CD4-positive, alpha-beta T cell (primary cell): ENCODE data around the gene LITAFD. TPM values are rescaled to one million over a fixed set of nuclear protein-coding genes. Genes with fewer than 3 reads are reported as not detected.
"Not testable (repeated sequence)": the region's sequence is repeated elsewhere in the genome, so short reads cannot be mapped to it uniquely, and the experiment has no call there.

Source experiments
- ATAC-seq: fragments of 200-7000 bp; cut with Tn5 transposase; one replicate; pipeline ENCODE4 v1.10.0; 2022; ENCODE audit warnings: mild to moderate bottlenecking; ENCODE audit not compliant: poor library complexity
- CTCF ChIA-PET: fragments of 350-600 bp; sonication (Branson Sonifier 250); formaldehyde crosslinking; loops from one replicate; lab custom pipeline; 2021; ENCODE audit warnings: antibody characterized with exemption, inconsistent platforms; lab: Charles Lee
- POLR2A ChIA-PET: fragments of 350-600 bp; sonication (Branson Sonifier 250); formaldehyde crosslinking; loops from one replicate; lab custom pipeline; 2021; ENCODE audit warnings: antibody characterized with exemption, inconsistent platforms; lab: Charles Lee
- DNase-seq, 14 experiments: peaks; one replicate each; pipeline ENCODE4 v3.0.0-alpha.2; 2013 to 2020; ENCODE audit warnings: mixed read lengths in 2 of 14
- H3K27ac ChIP-seq, 2 donors: one replicate each; pipeline versions ENCODE4 v1.5.1 to v1.7.0; 2013; ENCODE audit warnings: low read length in 2 of 2, low read depth in 1 of 2, mild to moderate bottlenecking in 1 of 2
- H3K27me3 ChIP-seq, 2 experiments: 1 replicate in 1 of 2; 2 replicates in 1 of 2; pipeline versions ENCODE4 v1.6.1 to v1.7.0; 2013; ENCODE audit warnings: low read length in 2 of 2, control low read depth in 1 of 2, mild to moderate bottlenecking in 1 of 2, moderate library complexity in 1 of 2; ENCODE audit not compliant: insufficient read depth in 2 of 2, control insufficient read depth in 1 of 2
- H3K36me3 ChIP-seq: one replicate; pipeline ENCODE4 v1.6.1; 2013; ENCODE audit warnings: low read length, control low read depth; ENCODE audit not compliant: insufficient read depth
- H3K4me1 ChIP-seq: one replicate; pipeline ENCODE4 v1.6.1; 2013; ENCODE audit warnings: low read length, control low read depth; ENCODE audit not compliant: insufficient read depth
- H3K4me3 ChIP-seq: one replicate; pipeline ENCODE4 v1.5.1; 2013; ENCODE audit warnings: mild to moderate bottlenecking, low read length, moderate library complexity
- H3K9me3 ChIP-seq, 2 experiments: 1 replicate in 1 of 2; 2 replicates in 1 of 2; pipeline versions ENCODE4 v1.6.1 to v1.7.0; 2013; ENCODE audit warnings: low read length in 2 of 2, mild to moderate bottlenecking in 2 of 2, control low read depth in 1 of 2, moderate library complexity in 1 of 2; ENCODE audit not compliant: control insufficient read depth in 1 of 2, insufficient read depth in 1 of 2
- H3K27ac Mint-ChIP-seq: one replicate; pipeline ENCODE4 v1.8.0; 2020; ENCODE audit warnings: mixed read lengths
- H3K27me3 Mint-ChIP-seq: one replicate; pipeline ENCODE4 v1.8.0; 2021; ENCODE audit warnings: mixed read lengths
- H3K36me3 Mint-ChIP-seq: one replicate; pipeline ENCODE4 v1.8.0; 2021; ENCODE audit warnings: low read depth, mixed read lengths
- H3K4me1 Mint-ChIP-seq: one replicate; pipeline ENCODE4 v1.8.0; 2021; ENCODE audit warnings: low read depth, mixed read lengths
- H3K4me3 Mint-ChIP-seq: one replicate; pipeline ENCODE4 v1.8.0; 2020; ENCODE audit warnings: mild to moderate bottlenecking, mixed read lengths
- H3K9me3 Mint-ChIP-seq: one replicate; pipeline ENCODE4 v1.8.0; 2020; ENCODE audit warnings: mixed read lengths
- CTCF ChIP-seq: fragments of 200-600 bp; IDR thresholded peaks from one replicate; pipeline ENCODE4 v1.8.0; 2022; ENCODE audit warnings: antibody characterized with exemption, mild to moderate bottlenecking
- intact Hi-C, 2 experiments: fragments of 100-400 bp; cut with DNase I in 1 of 2; cut with micrococcal nuclease in 1 of 2; formaldehyde crosslinking; loops; one replicate each; pipeline versions ENCODE4 v1.15.1 to v1.9.0; 2023 to 2025; cut with DNase I, micrococcal nuclease
- total RNA-seq, 174 experiments: library from RNA in 2 of 174; stranded (reverse) in 2 of 174; gene quantifications; one replicate each; pipeline ENCODE4 v1.2.3 and lab custom pipeline; 2021 to 2026

LITAFD gene
- total RNA-seq, 2 experiments from 2014 or later = 0.60 TPM; not detected in 1

- no peaks in the 10 kb centered on the region for H3K9me3 ChIP-seq
- Mint-ChIP-seq H3K27me3 (no peaks in the 10 kb centered on the region), H3K9me3 (no peaks in the 10 kb centered on the region), H3K4me1 (peaks cover 48% of the 10 kb centered on the region), H3K27ac (peak overlapping the region; percentile 82), H3K4me3 (peak overlapping the region; percentile 95), H3K36me3 (peaks cover 10% of the 10 kb centered on the region)
- DNase-seq (peak in 1 of 14 experiments; percentile 34), ATAC-seq (peak; percentile 57)
- H3K27ac ChIP-seq = peak overlapping the region in 1 of 2 donors; percentile 13
- H3K4me3 ChIP-seq = peak overlapping the region; percentile 85
- H3K27me3 ChIP-seq = no peaks in the 10 kb centered on the region
- intact Hi-C loops = loop anchor here (1.0 to 10.0 kb wide), 5 partner anchors 52 to 1875 kb away; partner anchors contain the start of genes ABAT (in 1 of the 2), HAPSTR1 (in 1 of the 2), NUBP1 (in 1 of the 2) and PMM2 (in 1 of the 2)
- H3K36me3 ChIP-seq = no peaks in the 10 kb centered on the region
- ChIA-PET CTCF (interaction anchor here (1.5 to 4.1 kb wide), 3 partner anchors 11 to 69 kb away, joined by 3 to 24 read pairs (median 10); no protein-coding TSS in a partner anchor), POLR2A (interaction anchor here (0.7 to 3.1 kb wide), 18 partner anchors 9 to 223 kb away, joined by 3 to 52 read pairs (median 5); partner anchors contain the start of genes HAPSTR1, LITAFD, PMM2 and TMEM186)
- peaks cover 60% of the 10 kb centered on the region for H3K4me1 ChIP-seq
- no peak for TF ChIP-seq CTCF
Observed at GRCh38 chr16:8869212-8869987, 12.8 kb upstream of the LITAFD start.

- not testable (repeated sequence) for DNase-seq, H3K36me3 ChIP-seq, H3K27me3 ChIP-seq, H3K27me3 Mint-ChIP-seq, ATAC-seq, H3K9me3 ChIP-seq, H3K4me3 ChIP-seq, H3K9me3 Mint-ChIP-seq, H3K27ac ChIP-seq
- CTCF ChIA-PET = interaction anchor here (1.5 to 4.1 kb wide), 3 partner anchors 10 to 69 kb away, joined by 3 to 24 read pairs (median 10); no protein-coding TSS in a partner anchor
- intact Hi-C loops = loop anchor here (1.0 to 10.0 kb wide), 6 partner anchors 53 to 1875 kb away; partner anchors contain the start of genes ABAT (in 1 of the 2), HAPSTR1 (in 1 of the 2), METTL22 (in 1 of the 2) and NUBP1 (in 1 of the 2)
- Mint-ChIP-seq H3K4me1 (peaks cover 50% of the 10 kb centered on the region), H3K27ac (peak overlapping the region; percentile 82), H3K36me3 (peaks cover 10% of the 10 kb centered on the region), H3K4me3 (peak overlapping the region; percentile 58)
- POLR2A ChIA-PET = interaction anchor here (2.0 to 3.1 kb wide), 3 partner anchors 10 to 222 kb away, joined by 8 to 52 read pairs (median 14); partner anchors contain the start of gene HAPSTR1
- peaks cover 59% of the 10 kb centered on the region for H3K4me1 ChIP-seq
Observed at GRCh38 chr16:8869988-8870241, 12.2 kb upstream of the LITAFD start.

- Histone ChIP-seq H3K27me3 (no peaks in the 10 kb centered on the region), H3K4me3 (no peak overlapping the region), H3K36me3 (no peaks in the 10 kb centered on the region), H3K27ac (no peak overlapping the region), H3K9me3 (no peaks in the 10 kb centered on the region), H3K4me1 (peaks cover 38% of the 10 kb centered on the region)
- no peaks in the 10 kb centered on the region for H3K27me3 Mint-ChIP-seq
- peaks cover 35% of the 10 kb centered on the region for H3K4me1 Mint-ChIP-seq
- intact Hi-C loops = loop anchor here in 1 of 2 experiments (5.0 kb wide), 1 partner anchor 250 kb away; the partner anchor contains the start of gene METTL22
- ATAC-seq (no peak), DNase-seq (no peak)
- peaks cover 10% of the 10 kb centered on the region for H3K36me3 Mint-ChIP-seq
- no peak overlapping the region for H3K4me3 Mint-ChIP-seq
- ChIA-PET POLR2A (interaction anchor here (0.9 kb wide), 1 partner anchor 55 kb away, joined by 3 read pairs; no protein-coding TSS in a partner anchor), CTCF (interaction anchor here (0.9 kb wide), 1 partner anchor 65 kb away, joined by 3 read pairs; no protein-coding TSS in a partner anchor)
- TF ChIP-seq CTCF = no peak
- H3K9me3 Mint-ChIP-seq = no peaks in the 10 kb centered on the region
- no peak overlapping the region for H3K27ac Mint-ChIP-seq
Observed at GRCh38 chr16:8872071-8872470, 10.1 kb upstream of the LITAFD start.
